Endothelial cell of umbilical vein (primary cell): Measurements from ENCODE around the gene BLTP3A. TPM values are rescaled to one million over a fixed set of nuclear protein-coding genes. Genes with fewer than 3 reads are reported as not detected.

Experiments
- BruUV-seq: library from RNA; stranded (reverse); fragments of 400-500 nt; replicated peaks from 2 replicates; lab custom pipeline; 2021; lab: Mats Ljungman, UMichigan
- CTCF ChIA-PET: fragments of 300-600, 350-600 bp; sonication (Branson Sonifier 250); formaldehyde crosslinking; loops from one replicate; lab custom pipeline; 2021; ENCODE audit warnings: antibody characterized with exemption, inconsistent platforms; lab: Charles Lee
- POLR2A ChIA-PET: fragments of 300-600, 350-600 bp; sonication (Branson Sonifier 250); formaldehyde crosslinking; loops from one replicate; lab custom pipeline; 2021; ENCODE audit warnings: antibody characterized with exemption, inconsistent platforms; lab: Charles Lee
- DNase-seq: peaks from one replicate; pipeline ENCODE4 v3.0.0-alpha.2; 2011; ENCODE audit warnings: low read depth, low spot score
- FAIRE-seq: peaks from 2 replicates; lab custom pipeline; 2011; peaks lifted over from hg19 to GRCh38; lab: Jason Lieb, UNC
- H2AFZ ChIP-seq: 2 replicates; pipeline ENCODE4 v1.6.0; 2012; ENCODE audit warnings: low read depth, low read length, control low read depth, inconsistent platforms
- H3K27ac ChIP-seq: 2 replicates; pipeline ENCODE4 v1.5.1; 2011; ENCODE audit warnings: low read depth, mild to moderate bottlenecking, control low read depth, low read length, moderate library complexity; ENCODE audit not compliant: insufficient read depth
- H3K27me3 ChIP-seq, 2 experiments: 2 replicates each; pipeline versions ENCODE4 v1.6.0 to v1.6.1; 2011; ENCODE audit warnings: low read length in 2 of 2, mixed read lengths in 1 of 2; ENCODE audit not compliant: control insufficient read depth in 2 of 2, insufficient read depth in 2 of 2
- H3K36me3 ChIP-seq, 2 experiments: 2 replicates in 1 of 2; 3 replicates in 1 of 2; pipeline ENCODE4 v1.5.1; 2011; ENCODE audit warnings: low read length in 2 of 2, mild to moderate bottlenecking in 1 of 2, moderate library complexity in 1 of 2; ENCODE audit not compliant: control insufficient read depth in 2 of 2, insufficient read depth in 2 of 2; ENCODE audit errors: extremely low read depth in 1 of 2
- H3K4me1 ChIP-seq: 3 replicates; pipeline ENCODE4 v1.5.1; 2011; ENCODE audit warnings: mild to moderate bottlenecking, low read length; ENCODE audit not compliant: control insufficient read depth, insufficient read depth; ENCODE audit errors: extremely low read depth
- H3K4me2 ChIP-seq: 2 replicates; pipeline ENCODE4 v1.6.1; 2011; ENCODE audit warnings: low read length, control low read depth, mixed read lengths; ENCODE audit not compliant: insufficient read depth
- H3K4me3 ChIP-seq, 3 experiments: fragments of 200-600 bp in 1 of 3; sonication (generic), shearing (Covaris generic) in 1 of 3; replicated peaks in 1 of 3; 2 replicates each; pipeline ENCODE4 v1.5.1; 2011 to 2016; ENCODE audit warnings: control low read depth in 3 of 3, low read length in 3 of 3, mild to moderate bottlenecking in 2 of 3, inconsistent platforms in 1 of 3, low read depth in 1 of 3, moderate library complexity in 1 of 3; ENCODE audit not compliant: insufficient read depth in 1 of 3
- H3K79me2 ChIP-seq: 2 replicates; pipeline ENCODE4 v1.6.0; 2012; ENCODE audit warnings: low read length, inconsistent platforms; ENCODE audit not compliant: control insufficient read depth, insufficient read depth
- H3K9ac ChIP-seq: replicated peaks from 2 replicates; pipeline ENCODE3; 2011; ENCODE audit warnings: low read length, control low read depth; ENCODE audit not compliant: insufficient read depth; ENCODE audit errors: extremely low read depth
- H3K9me1 ChIP-seq: replicated peaks from 3 replicates; pipeline ENCODE4 v1.6.0; 2011; ENCODE audit warnings: mild to moderate bottlenecking, low read length; ENCODE audit not compliant: control insufficient read depth, insufficient read depth; ENCODE audit errors: extremely low read depth
- H3K9me3 ChIP-seq: replicated peaks from 2 replicates; pipeline ENCODE4 v1.5.1; 2012; ENCODE audit warnings: low read length, inconsistent platforms; ENCODE audit not compliant: control insufficient read depth, insufficient read depth
- H4K20me1 ChIP-seq: replicated peaks from 2 replicates; pipeline ENCODE3; 2011; ENCODE audit warnings: mild to moderate bottlenecking, low read length; ENCODE audit not compliant: control insufficient read depth, insufficient read depth; ENCODE audit errors: extremely low read depth
- FOS ChIP-seq: IDR thresholded peaks from 2 replicates; pipeline ENCODE4 v1.6.1; 2011; ENCODE audit warnings: mild to moderate bottlenecking, low read length, moderate library complexity, borderline replicate concordance; ENCODE audit not compliant: insufficient read depth
- GATA2 ChIP-seq: IDR thresholded peaks from 2 replicates; pipeline ENCODE4 v1.7.0; 2011; ENCODE audit warnings: low read depth, mild to moderate bottlenecking, moderate library complexity, mixed read lengths, low read length; ENCODE audit not compliant: insufficient read length, insufficient read depth
- JUN ChIP-seq: IDR thresholded peaks from 2 replicates; pipeline ENCODE4 v1.6.1; 2011; ENCODE audit warnings: borderline replicate concordance, low read depth; ENCODE audit not compliant: insufficient read length, insufficient read depth
- MYC ChIP-seq: IDR thresholded peaks from one replicate; pipeline ENCODE4 v1.6.1; 2011; ENCODE audit warnings: mild to moderate bottlenecking, low read depth, low read length
- POLR2A ChIP-seq: IDR thresholded peaks from 2 replicates; pipeline ENCODE4 v1.6.1; 2012; ENCODE audit warnings: low read depth, mild to moderate bottlenecking, control low read depth, low read length
- POLR2AphosphoS5 ChIP-seq: IDR thresholded peaks from 2 replicates; pipeline ENCODE4 v1.6.1; 2012; ENCODE audit warnings: low read depth, mild to moderate bottlenecking, control low read depth, low read length, moderate library complexity; ENCODE audit not compliant: insufficient read depth
- dilution Hi-C: fragments of 300-500 bp; cut with MboI; formaldehyde crosslinking; loops from one replicate; pipeline ENCODE4 v1.15.0; 2019; ENCODE audit warnings: low sequenced_read_pairs; ENCODE audit not compliant: extremely low pct_ligation_motif_present
- intact Hi-C: fragments of 100-400 bp; cut with micrococcal nuclease; formaldehyde crosslinking; loops from one replicate; pipeline ENCODE4 v1.10.0; 2022
- polyA plus RNA-seq, 4 experiments: library from polyadenylated mRNA; depleted of rRNA in 3 of 4; stranded (reverse) in 3 of 4; unstranded in 1 of 4; fragments of >200 nt; gene quantifications; 2 replicates each; pipeline versions ENCODE4 v1.2.1 to v1.2.3, GENCODE V29; 2011 to 2012; ENCODE audit warnings: missing spikeins in 1 of 4
- total RNA-seq: library from RNA; stranded (reverse); gene quantifications from 2 replicates; pipeline ENCODE4 v1.2.3, GENCODE V29; 2021
- TF ChIP-seq, protein P1 (sequence below): IDR thresholded peaks from 2 replicates; pipeline ENCODE4 v1.6.1; 2011; ENCODE audit not compliant: insufficient read depth, insufficient read length
- TF ChIP-seq, protein P2 (sequence below), 2 donors: IDR thresholded peaks; 1 replicate in 1 of 2; 2 replicates in 1 of 2; pipeline ENCODE4 v1.5.1; 2011; ENCODE audit warnings: low read length in 2 of 2, mild to moderate bottlenecking in 2 of 2, moderate library complexity in 2 of 2, control low read depth in 1 of 2, inconsistent platforms in 1 of 2, low read depth in 1 of 2; ENCODE audit not compliant: insufficient read depth in 1 of 2; ENCODE audit errors: extremely low read depth in 1 of 2

The BLTP3A gene
- total and polyA plus RNA-seq, 2 donors (not counting 3 experiments of a cell fraction or from before 2014, with no cell fraction given): 4.6 to 9.3 TPM

DNA sequence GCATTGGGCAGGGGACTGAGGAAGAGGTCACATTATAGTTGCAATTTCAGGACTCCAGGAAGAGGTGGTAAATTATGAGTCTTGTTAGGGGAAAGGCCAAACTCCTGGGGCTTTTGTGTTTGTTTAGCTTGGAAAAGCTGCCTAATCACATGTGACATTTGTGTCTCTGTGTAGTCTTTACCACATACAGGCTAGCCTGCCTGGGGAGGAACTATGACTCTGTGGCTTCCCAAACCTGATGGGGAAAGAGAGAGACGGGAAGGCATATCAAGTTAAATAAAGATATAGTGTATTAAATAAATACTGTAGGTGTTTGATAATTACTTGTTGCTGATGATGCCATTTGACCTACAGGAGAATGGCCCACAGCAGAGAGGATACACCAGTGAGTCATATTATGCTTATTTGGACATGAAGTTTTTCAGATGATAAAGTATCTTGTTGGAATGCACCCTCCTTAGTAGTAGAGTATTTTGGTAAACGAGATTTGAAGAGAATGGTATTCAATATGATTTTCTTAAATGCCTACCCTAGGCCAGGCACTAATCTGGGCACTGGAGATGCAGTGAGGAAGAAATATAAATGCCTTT lies 4.0 kb downstream of the BLTP3A start:
- no peak overlapping the region for H3K4me3 ChIP-seq
- CTCF ChIA-PET: no interaction called here
- no peak overlapping the region for H2AFZ ChIP-seq
- peaks cover 2% of the 10 kb centered on the region for H4K20me1 ChIP-seq
- H3K27me3 ChIP-seq: no peaks in the 10 kb centered on the region
- POLR2A ChIA-PET: no interaction called here
- DNase-seq (peak; percentile 26), FAIRE-seq (no peak)
- H3K9me3 ChIP-seq: no peaks in the 10 kb centered on the region
- H3K9ac ChIP-seq: no peak overlapping the region
- TF ChIP-seq POLR2A (no peak), POLR2AphosphoS5 (no peak), GATA2 (no peak), MYC (no peak), JUN (no peak), FOS (peak; percentile 25)
- TF ChIP-seq, protein P1, sequence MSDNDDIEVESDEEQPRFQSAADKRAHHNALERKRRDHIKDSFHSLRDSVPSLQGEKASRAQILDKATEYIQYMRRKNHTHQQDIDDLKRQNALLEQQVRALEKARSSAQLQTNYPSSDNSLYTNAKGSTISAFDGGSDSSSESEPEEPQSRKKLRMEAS: no peak
- TF ChIP-seq, protein P2, sequence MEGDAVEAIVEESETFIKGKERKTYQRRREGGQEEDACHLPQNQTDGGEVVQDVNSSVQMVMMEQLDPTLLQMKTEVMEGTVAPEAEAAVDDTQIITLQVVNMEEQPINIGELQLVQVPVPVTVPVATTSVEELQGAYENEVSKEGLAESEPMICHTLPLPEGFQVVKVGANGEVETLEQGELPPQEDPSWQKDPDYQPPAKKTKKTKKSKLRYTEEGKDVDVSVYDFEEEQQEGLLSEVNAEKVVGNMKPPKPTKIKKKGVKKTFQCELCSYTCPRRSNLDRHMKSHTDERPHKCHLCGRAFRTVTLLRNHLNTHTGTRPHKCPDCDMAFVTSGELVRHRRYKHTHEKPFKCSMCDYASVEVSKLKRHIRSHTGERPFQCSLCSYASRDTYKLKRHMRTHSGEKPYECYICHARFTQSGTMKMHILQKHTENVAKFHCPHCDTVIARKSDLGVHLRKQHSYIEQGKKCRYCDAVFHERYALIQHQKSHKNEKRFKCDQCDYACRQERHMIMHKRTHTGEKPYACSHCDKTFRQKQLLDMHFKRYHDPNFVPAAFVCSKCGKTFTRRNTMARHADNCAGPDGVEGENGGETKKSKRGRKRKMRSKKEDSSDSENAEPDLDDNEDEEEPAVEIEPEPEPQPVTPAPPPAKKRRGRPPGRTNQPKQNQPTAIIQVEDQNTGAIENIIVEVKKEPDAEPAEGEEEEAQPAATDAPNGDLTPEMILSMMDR (IDR thresholded peaks at IDR 0.05; ENCODE audit: extremely low read depth in 1 of 2, insufficient read depth in 1 of 2, low read depth in 1 of 2, low read length in 2 of 2): no peak
- H3K4me1 ChIP-seq: peaks cover 20% of the 10 kb centered on the region
- H3K36me3 ChIP-seq: no peaks in the 10 kb centered on the region
- no TSS peak for BruUV-seq
- no peak overlapping the region for H3K4me2 ChIP-seq
- no peaks in the 10 kb centered on the region for H3K9me1 ChIP-seq
- dilution Hi-C loops: no loop called here
- H3K27ac ChIP-seq: no peak overlapping the region
- peaks cover 2% of the 10 kb centered on the region for H3K79me2 ChIP-seq
- intact Hi-C loops: no loop called here
